T1000 (cell line): ENCODE measurements around the gene PIEZO2.
"Not testable (repeated sequence)": the region's sequence is repeated elsewhere in the genome, so short reads cannot be mapped to it uniquely, and the experiment has no call there.

Experiments
- DNase-seq: peaks from one replicate; lab custom pipeline; 2025; ENCODE audit warnings: mixed read lengths; lab: John Stamatoyannopoulos, UW

Gene PIEZO2

DNA sequence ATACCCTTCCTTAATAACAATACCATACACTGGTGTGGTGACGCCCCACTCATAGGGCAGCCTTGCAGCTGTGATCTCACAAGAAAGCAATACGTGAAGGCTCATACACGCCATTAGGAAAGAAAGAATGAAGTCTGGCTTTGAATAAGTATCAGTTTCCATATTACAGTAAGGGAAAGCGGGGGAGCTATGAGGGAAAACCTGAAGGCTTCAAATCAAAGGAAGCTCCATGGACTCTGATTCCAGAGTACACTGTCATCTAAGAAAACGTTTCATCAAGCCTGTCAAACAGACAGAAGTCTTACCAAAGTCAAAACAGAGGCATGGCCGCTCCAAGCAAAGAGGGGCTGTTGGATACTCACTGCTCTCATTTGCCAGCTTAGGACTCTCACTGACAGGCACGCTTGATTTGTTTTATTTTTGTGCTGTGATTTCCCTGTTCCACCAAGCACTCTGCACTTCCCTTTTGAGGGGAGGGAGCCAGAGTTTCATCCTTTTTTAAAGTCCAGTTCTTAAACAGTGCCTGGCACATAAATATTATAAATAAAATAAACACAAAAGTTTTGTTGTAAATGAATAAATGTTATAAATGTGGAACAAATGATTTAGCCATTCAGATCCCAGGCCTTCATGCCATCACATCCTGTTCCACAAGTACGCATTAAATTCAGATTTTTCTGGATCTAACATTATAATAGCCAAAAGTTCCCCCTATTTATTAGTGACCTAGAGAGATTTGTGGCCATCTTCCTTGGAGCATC is 221.2 kb downstream of the PIEZO2 start:
- no peak for DNase-seq

GRCh38 chr18:10927286-10927992 is 221.9 kb downstream of the PIEZO2 start:
- DNase-seq, result no peak

GRCh38 chr18:10926621-10927161 is 222.7 kb downstream of the PIEZO2 start:
- no peak for DNase-seq

DNA sequence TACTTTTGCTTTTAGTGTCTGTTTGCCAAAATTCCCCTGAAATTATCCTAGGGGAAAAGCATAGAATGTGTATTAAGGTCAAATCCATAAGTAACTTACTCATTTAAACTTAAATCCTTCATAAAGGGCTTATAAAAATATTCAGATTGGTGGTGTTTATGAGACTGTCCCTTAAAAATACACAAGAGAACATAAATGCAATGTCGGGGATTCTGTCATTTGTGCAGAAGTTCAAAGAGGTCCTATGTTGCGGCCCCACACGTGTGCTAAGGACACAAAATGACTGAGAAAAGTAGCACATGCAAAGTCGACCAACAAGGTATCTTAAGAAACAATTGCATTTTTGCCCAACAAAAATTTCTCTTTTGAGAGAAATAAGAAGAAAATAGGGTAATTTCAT is 225.1 kb downstream of the PIEZO2 start:
- DNase-seq, result no peak

DNA sequence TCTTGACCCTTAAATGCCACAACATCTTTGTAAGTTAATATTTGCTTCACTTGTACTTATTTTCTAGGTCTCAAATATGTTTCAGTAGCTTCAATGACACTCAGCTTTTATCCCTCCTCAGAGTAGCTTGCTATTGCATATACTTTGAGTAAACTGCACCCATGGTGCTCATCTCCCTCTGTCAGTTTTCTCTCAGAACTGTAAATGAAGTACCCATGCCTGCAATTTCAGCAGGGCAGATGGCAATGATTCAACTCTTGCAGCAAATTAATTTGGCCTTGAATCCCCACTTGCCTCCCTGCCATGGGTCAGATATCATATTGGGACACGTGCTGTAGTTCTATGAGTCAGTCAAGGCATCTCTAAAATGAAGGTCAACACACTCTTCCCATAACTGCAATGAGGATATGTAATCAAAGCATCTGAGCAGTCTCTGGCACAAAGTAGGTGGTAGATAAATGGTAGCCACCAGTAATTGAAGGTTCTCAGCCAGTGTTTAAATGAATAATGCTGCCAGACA is 225.8 kb downstream of the PIEZO2 start:
- no peak for DNase-seq

- DNase-seq, result no peak
These were observed 226.2 kb downstream of the PIEZO2 start for GRCh38 chr18:10923141-10923540.

DNA sequence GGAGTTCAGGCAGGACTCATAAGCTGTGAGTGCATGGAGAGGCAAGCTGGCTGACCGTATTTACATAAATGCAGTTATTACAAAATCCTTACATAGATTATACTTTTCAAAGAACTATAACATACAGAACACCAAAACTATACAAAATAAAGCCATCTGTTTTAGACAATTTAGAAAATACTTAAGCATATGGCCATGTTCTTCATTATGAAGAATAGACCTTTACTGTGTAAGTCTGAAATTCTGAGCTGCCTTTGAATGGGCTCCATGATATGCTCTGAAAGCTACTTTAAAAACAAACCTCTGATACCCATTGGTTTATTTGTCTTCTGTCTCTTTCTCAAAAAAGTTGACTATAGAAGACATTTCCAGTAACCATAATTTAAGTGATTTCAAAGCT is 226.7 kb downstream of the PIEZO2 start:
- DNase-seq, result not testable (repeated sequence)

- not testable (repeated sequence) for DNase-seq
These were observed 229.1 kb downstream of the PIEZO2 start for GRCh38 chr18:10920309-10920708.

- no peak for DNase-seq
These were observed 229.5 kb downstream of the PIEZO2 start for GRCh38 chr18:10919851-10920250.

GRCh38 chr18:10916865-10917264 is 232.5 kb downstream of the PIEZO2 start:
- no peak for DNase-seq

DNA sequence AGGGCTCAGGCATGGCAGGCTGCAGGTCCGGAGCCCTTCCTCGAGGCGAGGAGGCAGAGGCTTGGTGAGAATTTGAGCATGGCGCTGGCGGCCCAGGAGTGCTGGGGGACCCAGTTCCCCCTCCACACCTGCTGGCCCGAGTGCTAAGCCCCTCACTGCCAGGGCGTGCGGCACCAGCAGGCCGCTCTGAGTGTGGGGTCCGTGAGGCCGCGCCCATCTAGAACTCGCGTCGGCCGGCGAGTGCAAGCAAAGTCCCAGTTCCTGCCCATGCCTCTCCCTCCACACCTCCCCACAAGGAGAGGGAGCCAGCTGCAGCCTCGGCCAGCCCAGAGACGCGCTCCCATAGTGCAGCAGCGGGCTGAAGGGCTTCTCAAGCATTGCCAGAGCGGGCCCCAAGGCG is 233.0 kb downstream of the PIEZO2 start:
- DNase-seq, result no peak

GRCh38 chr18:10915748-10916147 is 233.6 kb downstream of the PIEZO2 start:
- DNase-seq, result not testable (repeated sequence)

- not testable (repeated sequence) for DNase-seq
These were observed 234.8 kb downstream of the PIEZO2 start for GRCh38 chr18:10914610-10915009.

DNA sequence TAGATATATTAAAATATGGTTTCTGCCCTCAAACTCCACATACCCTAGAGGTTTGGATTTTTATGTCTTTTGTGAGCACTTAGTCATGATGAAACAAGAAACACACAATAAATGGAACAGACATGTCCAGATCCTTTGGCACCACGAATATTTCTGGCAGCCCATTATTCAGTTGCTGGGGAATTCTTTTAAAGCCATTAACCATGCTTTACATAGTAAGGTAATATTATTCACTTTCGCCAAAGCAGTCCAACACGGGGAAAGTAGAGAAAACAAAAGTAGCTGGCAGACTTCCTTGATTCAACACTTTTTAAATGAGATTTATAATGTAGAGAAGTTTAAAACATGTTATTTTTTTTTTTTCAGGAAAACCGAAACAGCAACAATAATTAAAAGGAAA is 235.4 kb downstream of the PIEZO2 start:
- no peak for DNase-seq

GRCh38 chr18:10912790-10913545 is 236.4 kb downstream of the PIEZO2 start:
- DNase-seq, result no peak

- no peak for DNase-seq
These were observed 239.6 kb downstream of the PIEZO2 start for GRCh38 chr18:10909724-10910123.

- DNase-seq, result no peak
These were observed 240.6 kb downstream of the PIEZO2 start for GRCh38 chr18:10908760-10909159.

DNA sequence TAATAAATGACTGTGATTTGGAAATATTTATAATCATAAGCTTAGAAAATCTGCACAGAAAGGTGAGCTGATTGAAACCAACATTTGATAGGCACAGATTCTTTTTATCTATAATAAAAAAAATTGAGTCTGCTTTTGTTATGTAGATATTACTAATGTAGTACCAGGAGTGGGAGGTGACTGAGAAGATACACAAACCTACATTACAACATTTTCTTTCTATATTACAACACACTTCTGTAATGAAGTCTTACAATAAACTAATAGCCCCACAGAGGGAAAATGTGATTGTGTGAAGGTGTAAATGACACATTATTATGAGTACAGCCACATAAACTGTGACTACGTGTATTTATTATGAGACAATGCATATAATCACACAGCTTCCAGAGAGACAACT is 241.6 kb downstream of the PIEZO2 start:
- DNase-seq, result no peak

DNA sequence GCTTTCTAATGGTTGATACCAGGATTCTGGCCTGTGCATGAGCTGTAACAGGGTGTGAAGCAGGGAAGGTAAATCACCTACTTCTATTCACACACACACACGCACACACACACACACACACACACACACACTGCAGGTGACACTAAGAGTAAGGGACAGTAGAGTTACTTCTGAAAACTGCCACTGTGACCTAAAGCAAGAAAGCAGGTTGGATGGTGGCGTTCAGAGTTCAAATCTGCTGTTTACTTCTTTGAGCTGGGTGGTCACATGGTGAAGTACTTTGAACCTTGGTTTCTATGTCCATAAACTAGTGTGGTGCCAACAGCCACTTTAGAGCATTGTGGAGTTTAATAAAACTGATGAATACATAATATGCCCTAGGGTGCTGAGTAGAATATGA is 248.0 kb downstream of the PIEZO2 start:
- no peak for DNase-seq

GRCh38 chr18:10900435-10900834 is 248.9 kb downstream of the PIEZO2 start:
- no peak for DNase-seq

DNA sequence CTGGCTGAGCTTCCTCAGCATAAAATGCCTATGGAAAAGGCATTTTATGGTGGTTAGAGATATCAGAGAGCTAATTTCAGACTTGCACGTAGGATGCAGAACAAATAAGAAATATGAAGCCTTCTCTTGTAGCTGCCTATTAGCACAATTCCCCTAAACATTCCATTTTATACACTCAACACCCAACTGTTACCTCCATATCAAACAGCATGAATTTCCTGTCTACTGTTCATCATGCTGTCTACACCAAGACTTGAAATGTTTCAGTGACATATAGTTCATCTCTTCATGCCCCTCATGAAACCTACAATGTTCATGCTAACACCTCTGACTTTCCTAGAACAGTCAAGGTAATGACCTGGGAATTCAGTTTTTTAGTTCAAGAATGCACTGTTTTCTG is 249.9 kb downstream of the PIEZO2 start:
- DNase-seq, result no peak

GRCh38 chr18:10898417-10898974 is 250.9 kb downstream of the PIEZO2 start:
- no peak for DNase-seq
